Activated T-cell treated with anti-CD3 and anti-CD28 coated beads for 4 hours (primary cell): ENCODE results near the gene PLXNA2.

Source experiments
- DNase-seq: peaks from one replicate; pipeline ENCODE4 v3.0.0-alpha.2; 2020

PLXNA2 gene

GRCh38 chr1:208219659-208220282 lies 24.4 kb downstream of the PLXNA2 start:
- DNase-seq, result no peak

- DNase-seq, result no peak
Measured at GRCh38 chr1:208219098-208219658, 25.0 kb downstream of the PLXNA2 start.

GRCh38 chr1:208218237-208219097 lies 25.7 kb downstream of the PLXNA2 start:
- no peak for DNase-seq

GRCh38 chr1:208217781-208218180 lies 26.4 kb downstream of the PLXNA2 start:
- DNase-seq, result no peak

- no peak for DNase-seq
Measured at GRCh38 chr1:208216806-208217205, 27.4 kb downstream of the PLXNA2 start.

GRCh38 chr1:208216062-208216461 lies 28.1 kb downstream of the PLXNA2 start:
- DNase-seq, result no peak

- no peak for DNase-seq
Measured at GRCh38 chr1:208215393-208215792, 28.8 kb downstream of the PLXNA2 start.

- DNase-seq, result no peak
Measured at GRCh38 chr1:208213786-208214185, 30.4 kb downstream of the PLXNA2 start.

GRCh38 chr1:208212893-208213292 lies 31.3 kb downstream of the PLXNA2 start:
- no peak for DNase-seq

- DNase-seq, result no peak
Measured at GRCh38 chr1:208211921-208212843, 32.0 kb downstream of the PLXNA2 start.

GRCh38 chr1:208209896-208210589 lies 34.1 kb downstream of the PLXNA2 start:
- no peak for DNase-seq

- no peak for DNase-seq
Measured at GRCh38 chr1:208209286-208209685, 34.9 kb downstream of the PLXNA2 start.

- no peak for DNase-seq
Measured at GRCh38 chr1:208208132-208208487, 36.1 kb downstream of the PLXNA2 start.

GRCh38 chr1:208207388-208208131 lies 36.6 kb downstream of the PLXNA2 start:
- DNase-seq, result no peak

GRCh38 chr1:208206092-208206698 lies 38.0 kb downstream of the PLXNA2 start:
- DNase-seq, result no peak

- no peak for DNase-seq
Measured at GRCh38 chr1:208205216-208206013, 38.8 kb downstream of the PLXNA2 start.

GRCh38 chr1:208204779-208205178 lies 39.4 kb downstream of the PLXNA2 start:
- no peak for DNase-seq

- no peak for DNase-seq
Measured at GRCh38 chr1:208203848-208204609, 40.2 kb downstream of the PLXNA2 start.

- no peak for DNase-seq
Measured at GRCh38 chr1:208203127-208203847, 40.9 kb downstream of the PLXNA2 start.
